ENCODE data around the gene RNF144B. TPM values are rescaled to one million over a fixed set of nuclear protein-coding genes. Genes with fewer than 3 reads are reported as not detected.
"Not testable (repeated sequence)": the region's sequence is repeated elsewhere in the genome, so short reads cannot be mapped to it uniquely, and the experiment has no call there.

RNF144B gene
- total and polyA plus RNA-seq, 4 donors: 18.1 to 96.8 (median 59.5) TPM

DNA sequence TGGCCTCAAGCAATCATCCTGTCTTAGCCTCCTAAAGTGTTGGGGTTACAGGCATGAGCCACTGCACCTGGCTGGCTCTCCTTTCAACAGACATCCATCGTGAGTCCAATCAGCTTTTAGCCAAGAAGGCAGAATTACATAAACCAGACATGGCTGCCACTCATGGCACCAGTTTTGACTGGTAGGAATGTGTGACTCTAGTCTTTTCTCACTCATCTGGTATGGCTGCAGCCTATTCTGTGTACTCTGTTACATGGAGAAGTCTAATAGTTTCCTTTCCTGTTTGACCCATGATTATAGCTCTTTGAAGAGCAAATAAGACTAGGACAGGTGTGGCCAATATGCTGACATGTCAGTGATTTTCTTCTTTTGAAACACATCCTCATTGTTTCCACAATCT is 27.0 kb upstream of the RNF144B start:
- H3K36me3 ChIP-seq (ENCODE audit: control insufficient read depth in 4 of 4, insufficient read depth in 4 of 4, low read length in 4 of 4): no peaks in the 10 kb centered on the region
- DNase-seq (no peak), ATAC-seq (ENCODE audit: insufficient read depth, low FRiP score) (no peak)
- no peaks in the 10 kb centered on the region for H3K9me3 ChIP-seq (ENCODE audit: control insufficient read depth in 4 of 4, insufficient read depth in 3 of 4, low read length in 3 of 4)
- no peak overlapping the region for H3K27ac ChIP-seq (ENCODE audit: low read depth in 1 of 2, low read length in 1 of 2)
- TF ChIP-seq, protein P1, sequence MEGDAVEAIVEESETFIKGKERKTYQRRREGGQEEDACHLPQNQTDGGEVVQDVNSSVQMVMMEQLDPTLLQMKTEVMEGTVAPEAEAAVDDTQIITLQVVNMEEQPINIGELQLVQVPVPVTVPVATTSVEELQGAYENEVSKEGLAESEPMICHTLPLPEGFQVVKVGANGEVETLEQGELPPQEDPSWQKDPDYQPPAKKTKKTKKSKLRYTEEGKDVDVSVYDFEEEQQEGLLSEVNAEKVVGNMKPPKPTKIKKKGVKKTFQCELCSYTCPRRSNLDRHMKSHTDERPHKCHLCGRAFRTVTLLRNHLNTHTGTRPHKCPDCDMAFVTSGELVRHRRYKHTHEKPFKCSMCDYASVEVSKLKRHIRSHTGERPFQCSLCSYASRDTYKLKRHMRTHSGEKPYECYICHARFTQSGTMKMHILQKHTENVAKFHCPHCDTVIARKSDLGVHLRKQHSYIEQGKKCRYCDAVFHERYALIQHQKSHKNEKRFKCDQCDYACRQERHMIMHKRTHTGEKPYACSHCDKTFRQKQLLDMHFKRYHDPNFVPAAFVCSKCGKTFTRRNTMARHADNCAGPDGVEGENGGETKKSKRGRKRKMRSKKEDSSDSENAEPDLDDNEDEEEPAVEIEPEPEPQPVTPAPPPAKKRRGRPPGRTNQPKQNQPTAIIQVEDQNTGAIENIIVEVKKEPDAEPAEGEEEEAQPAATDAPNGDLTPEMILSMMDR (IDR thresholded peaks at IDR 0.05; ENCODE audit: control extremely low read depth, extremely low read depth): no peak
- no peak overlapping the region for H3K4me3 ChIP-seq
- peaks cover 0 to 9% (median 0%) of the 10 kb centered on the region in 5 donors for H3K4me1 ChIP-seq (ENCODE audit: control insufficient read depth in 5 of 5, insufficient read depth in 5 of 5, low read length in 5 of 5)
- no peaks in the 10 kb centered on the region for H3K27me3 ChIP-seq (ENCODE audit: control insufficient read depth in 3 of 3, insufficient read depth in 3 of 3, low read length in 2 of 3)
- H3K9ac ChIP-seq (ENCODE audit: insufficient read depth in 1 of 2, low read length in 2 of 2): no peak overlapping the region
- 88 to 92% methylated on average over 1 of the region's 1 CpG for WGBS, 2 donors

GRCh38 chr6:18362058-18362561 is 25.0 kb upstream of the RNF144B start:
- H3K9me3 ChIP-seq (ENCODE audit: control insufficient read depth in 4 of 4, insufficient read depth in 3 of 4, low read length in 3 of 4): no peaks in the 10 kb centered on the region
- no peak overlapping the region for H3K4me3 ChIP-seq
- H3K36me3 ChIP-seq (ENCODE audit: control insufficient read depth in 4 of 4, insufficient read depth in 4 of 4, low read length in 4 of 4): no peaks in the 10 kb centered on the region
- ATAC-seq (ENCODE audit: insufficient read depth, low FRiP score) (no peak), DNase-seq (no peak)
- H3K27ac ChIP-seq (ENCODE audit: low read depth in 1 of 2, low read length in 1 of 2): no peak overlapping the region
- no peak overlapping the region for H3K9ac ChIP-seq (ENCODE audit: insufficient read depth in 1 of 2, low read length in 2 of 2)
- TF ChIP-seq, protein P1 (IDR thresholded peaks at IDR 0.05; ENCODE audit: control extremely low read depth, extremely low read depth): no peak
- peaks cover 0 to 9% (median 0%) of the 10 kb centered on the region in 5 donors for H3K4me1 ChIP-seq (ENCODE audit: control insufficient read depth in 5 of 5, insufficient read depth in 5 of 5, low read length in 5 of 5)
- WGBS, 2 donors: 60 to 73% methylated on average over 2 of the region's 2 CpGs
- H3K27me3 ChIP-seq (ENCODE audit: control insufficient read depth in 3 of 3, insufficient read depth in 3 of 3, low read length in 2 of 3): no peaks in the 10 kb centered on the region

- TF ChIP-seq, protein P1 (IDR thresholded peaks at IDR 0.05; ENCODE audit: control extremely low read depth, extremely low read depth): no peak
- Histone ChIP-seq H3K4me1 (ENCODE audit: control insufficient read depth in 5 of 5, insufficient read depth in 5 of 5, low read length in 5 of 5) (peaks cover 0 to 9% (median 0%) of the 10 kb centered on the region in 5 donors), H3K36me3 (ENCODE audit: control insufficient read depth in 4 of 4, insufficient read depth in 4 of 4, low read length in 4 of 4) (no peaks in the 10 kb centered on the region), H3K27ac (ENCODE audit: low read depth in 1 of 2, low read length in 1 of 2) (no peak overlapping the region), H3K4me3 (no peak overlapping the region), H3K9me3 (ENCODE audit: control insufficient read depth in 4 of 4, insufficient read depth in 3 of 4, low read length in 3 of 4) (no peaks in the 10 kb centered on the region), H3K9ac (ENCODE audit: insufficient read depth in 1 of 2, low read length in 2 of 2) (no peak overlapping the region), H3K27me3 (ENCODE audit: control insufficient read depth in 3 of 3, insufficient read depth in 3 of 3, low read length in 2 of 3) (no peaks in the 10 kb centered on the region)
- 79 to 87% methylated on average over 5 of the region's 5 CpGs for whole genome bisulfite sequencing, 2 donors
- DNase-seq (no peak), ATAC-seq (ENCODE audit: insufficient read depth, low FRiP score) (no peak)
Observed at GRCh38 chr6:18363746-18364145, 23.4 kb upstream of the RNF144B start.

GRCh38 chr6:18364561-18364960 is 22.6 kb upstream of the RNF144B start:
- not testable (repeated sequence) for H3K9ac ChIP-seq (ENCODE audit: insufficient read depth in 1 of 2, low read length in 2 of 2); H3K9me3 ChIP-seq (ENCODE audit: control insufficient read depth in 4 of 4, insufficient read depth in 3 of 4, low read length in 3 of 4); ATAC-seq (ENCODE audit: insufficient read depth, low FRiP score); DNase-seq; H3K27ac ChIP-seq (ENCODE audit: low read depth in 1 of 2, low read length in 1 of 2); H3K36me3 ChIP-seq (ENCODE audit: control insufficient read depth in 4 of 4, insufficient read depth in 4 of 4, low read length in 4 of 4); H3K4me3 ChIP-seq; H3K4me1 ChIP-seq (ENCODE audit: control insufficient read depth in 5 of 5, insufficient read depth in 5 of 5, low read length in 5 of 5); H3K27me3 ChIP-seq (ENCODE audit: control insufficient read depth in 3 of 3, insufficient read depth in 3 of 3, low read length in 2 of 3)
- 87 to 95% methylated on average over 2 of the region's 2 CpGs for WGBS, 2 donors
